D721Med (cell line): ENCODE results near the gene GPALPP1.
A peak's percentile ranks its signal among the peaks of the same experiment; 100 is the strongest.

ENCODE experiments used
- DNase-seq: peaks from one replicate; pipeline ENCODE4 v3.0.0; 2011; ENCODE audit warnings: low spot score; ENCODE audit not compliant: insufficient read length
- FAIRE-seq: peaks from 2 replicates; lab custom pipeline; 2011; peaks lifted over from hg19 to GRCh38; lab: Jason Lieb, UNC
- CTCF ChIP-seq: IDR thresholded peaks from 2 replicates; pipeline ENCODE4 v1.5.1; 2012; ENCODE audit warnings: mild to moderate bottlenecking, control low read depth; ENCODE audit not compliant: insufficient read depth; ENCODE audit errors: missing control alignments

GPALPP1 gene

GRCh38 chr13:44967704-44968433 is 21.5 kb upstream of the GPALPP1 start:
- no peak for TF ChIP-seq CTCF
- no peak for FAIRE-seq
- no peak for DNase-seq

GRCh38 chr13:44968434-44968815 is 20.9 kb upstream of the GPALPP1 start:
- DNase-seq = no peak
- TF ChIP-seq CTCF = no peak
- FAIRE-seq = no peak

GRCh38 chr13:44969551-44970484 is 19.5 kb upstream of the GPALPP1 start:
- peak; percentile 82 for TF ChIP-seq CTCF
- FAIRE-seq (peak; percentile 35), DNase-seq (no peak)

GRCh38 chr13:44971656-44972595 is 17.4 kb upstream of the GPALPP1 start:
- DNase-seq (no peak), FAIRE-seq (no peak)
- TF ChIP-seq CTCF = no peak

GRCh38 chr13:44972956-44973581 is 16.3 kb upstream of the GPALPP1 start:
- FAIRE-seq (no peak), DNase-seq (no peak)
- TF ChIP-seq CTCF = peak; percentile 56

GRCh38 chr13:44974056-44974793 is 15.1 kb upstream of the GPALPP1 start:
- no peak for TF ChIP-seq CTCF
- no peak for DNase-seq
- no peak for FAIRE-seq
